Measurements from ENCODE around the gene TMUB2.

The TMUB2 gene

DNA sequence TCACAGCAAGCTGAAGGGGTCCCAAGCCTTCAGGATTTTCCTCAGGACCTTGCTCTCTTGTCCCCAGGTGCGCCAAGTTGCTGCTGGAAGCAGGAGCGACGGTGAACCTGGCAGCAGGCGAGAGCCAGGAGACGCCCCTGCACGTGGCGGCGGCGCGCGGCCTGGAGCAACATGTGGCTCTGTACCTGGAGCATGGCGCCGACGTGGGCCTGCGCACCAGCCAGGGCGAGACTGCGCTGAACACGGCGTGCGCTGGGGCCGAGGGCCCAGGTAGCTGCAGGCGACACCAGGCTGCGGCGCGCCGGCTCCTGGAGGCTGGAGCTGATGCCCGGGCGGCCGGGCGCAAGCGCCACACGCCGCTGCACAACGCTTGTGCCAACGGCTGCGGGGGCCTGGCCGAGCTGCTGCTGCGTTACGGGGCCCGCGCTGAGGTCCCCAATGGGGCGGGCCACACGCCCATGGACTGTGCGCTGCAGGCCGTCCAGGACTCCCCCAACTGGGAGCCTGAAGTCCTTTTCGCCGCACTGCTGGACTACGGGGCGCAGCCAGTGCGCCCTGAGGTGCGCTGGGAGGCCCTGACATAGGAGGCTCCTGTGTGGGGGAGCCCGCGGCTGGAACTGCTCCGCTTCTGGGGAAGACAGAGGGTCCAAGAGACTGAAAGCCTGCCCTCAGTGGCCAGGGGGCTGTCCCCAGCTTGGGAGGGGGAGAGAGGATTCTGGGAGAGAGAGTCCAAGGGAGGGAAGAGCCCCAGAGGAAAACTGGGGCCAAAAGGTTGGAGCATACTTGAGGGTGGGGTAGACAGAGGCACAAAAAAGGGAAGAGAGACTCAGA lies 9.9 kb upstream of the TMUB2 start:
- no peak for DNase-seq (ENCODE audit: low read depth)

DNA sequence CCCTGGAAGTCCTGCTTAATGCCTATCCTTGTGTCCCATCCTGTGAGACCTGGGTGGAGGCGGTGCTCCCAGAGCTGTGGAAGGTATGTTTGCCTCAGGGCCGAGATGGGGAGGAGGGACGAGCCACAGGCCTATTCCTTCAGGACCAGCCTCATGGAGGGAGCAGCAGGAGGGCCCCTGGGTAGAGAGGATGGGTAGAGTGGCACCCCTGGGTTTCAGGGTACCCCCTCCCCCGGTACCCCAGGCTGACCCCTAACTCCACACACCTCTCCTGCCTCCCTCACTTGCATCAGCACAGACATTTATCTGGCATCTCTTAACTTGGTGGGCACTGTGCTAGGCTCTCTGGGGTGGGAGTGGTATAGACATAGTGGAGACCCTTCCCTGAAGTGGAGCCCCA lies 9.1 kb upstream of the TMUB2 start:
- no peak for DNase-seq (ENCODE audit: low read depth)

DNA sequence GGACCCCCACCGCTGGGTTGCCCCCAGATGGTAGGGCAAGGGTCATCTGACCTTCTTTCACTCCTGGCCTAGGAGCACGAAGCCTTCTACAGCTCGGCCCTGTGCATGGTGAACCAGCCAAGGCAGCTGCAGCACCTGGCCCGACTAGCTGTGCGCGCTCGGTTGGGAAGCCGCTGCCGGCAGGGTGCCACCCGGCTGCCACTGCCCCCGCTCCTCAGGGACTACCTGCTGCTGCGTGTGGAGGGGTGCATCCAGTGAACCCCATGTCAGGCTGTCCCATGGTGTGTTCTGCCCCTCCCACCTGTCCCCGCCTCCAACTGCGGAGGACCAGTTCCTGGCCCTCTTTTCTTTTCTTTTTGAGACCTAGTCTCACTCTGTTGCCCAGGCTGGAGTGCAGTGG lies 8.6 kb upstream of the TMUB2 start:
- DNase-seq (ENCODE audit: low read depth), result no peak

DNA sequence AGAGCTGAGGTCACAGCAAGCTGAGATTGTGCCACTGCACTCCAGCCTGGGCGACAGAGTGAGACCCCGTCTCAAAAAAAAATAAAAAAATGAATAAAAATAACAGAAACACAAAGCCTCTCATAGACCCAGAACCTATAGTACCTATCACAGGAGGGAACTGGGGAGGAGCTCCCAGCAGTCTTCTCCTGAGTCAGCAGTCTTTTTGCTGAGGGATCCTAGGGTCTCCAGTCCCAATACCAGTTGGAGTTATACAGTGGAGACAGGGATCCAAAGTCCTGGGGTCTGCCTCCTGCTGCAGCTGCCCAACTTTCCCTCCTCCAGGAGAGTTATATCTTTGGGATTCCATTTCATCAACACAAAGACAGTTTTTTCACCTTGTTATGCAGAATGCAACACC lies 3.7 kb upstream of the TMUB2 start:
- DNase-seq (ENCODE audit: low read depth), result no peak

DNA sequence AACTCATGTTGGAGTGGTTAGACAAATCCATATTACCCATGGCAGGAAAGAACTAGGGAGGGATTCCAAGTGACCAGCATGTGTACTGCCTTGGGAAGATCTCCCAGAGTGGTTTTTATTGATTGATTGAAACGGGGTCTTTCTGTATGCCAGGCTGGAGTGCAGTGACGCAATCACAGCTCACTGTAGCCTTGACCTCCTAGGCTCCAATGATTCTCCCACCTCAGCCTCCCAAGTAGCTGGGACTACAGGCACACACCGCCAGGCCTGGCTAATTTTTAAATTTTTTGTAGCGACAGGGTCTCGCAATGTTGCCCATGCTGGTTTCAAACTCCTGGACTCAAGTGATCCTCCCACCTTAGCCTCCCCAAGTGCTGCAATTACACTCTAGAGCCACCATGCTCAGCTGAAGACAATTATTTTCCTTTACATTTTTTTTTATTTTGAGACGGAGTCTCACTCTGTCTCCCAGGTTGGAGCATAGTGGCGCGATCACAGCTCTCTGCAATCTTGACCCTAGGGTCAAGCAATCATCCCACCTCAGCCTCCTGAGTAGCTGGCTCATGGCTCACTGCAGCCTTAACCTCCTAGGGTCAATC lies 2.5 kb upstream of the TMUB2 start:
- no peak for DNase-seq (ENCODE audit: low read depth)

DNA sequence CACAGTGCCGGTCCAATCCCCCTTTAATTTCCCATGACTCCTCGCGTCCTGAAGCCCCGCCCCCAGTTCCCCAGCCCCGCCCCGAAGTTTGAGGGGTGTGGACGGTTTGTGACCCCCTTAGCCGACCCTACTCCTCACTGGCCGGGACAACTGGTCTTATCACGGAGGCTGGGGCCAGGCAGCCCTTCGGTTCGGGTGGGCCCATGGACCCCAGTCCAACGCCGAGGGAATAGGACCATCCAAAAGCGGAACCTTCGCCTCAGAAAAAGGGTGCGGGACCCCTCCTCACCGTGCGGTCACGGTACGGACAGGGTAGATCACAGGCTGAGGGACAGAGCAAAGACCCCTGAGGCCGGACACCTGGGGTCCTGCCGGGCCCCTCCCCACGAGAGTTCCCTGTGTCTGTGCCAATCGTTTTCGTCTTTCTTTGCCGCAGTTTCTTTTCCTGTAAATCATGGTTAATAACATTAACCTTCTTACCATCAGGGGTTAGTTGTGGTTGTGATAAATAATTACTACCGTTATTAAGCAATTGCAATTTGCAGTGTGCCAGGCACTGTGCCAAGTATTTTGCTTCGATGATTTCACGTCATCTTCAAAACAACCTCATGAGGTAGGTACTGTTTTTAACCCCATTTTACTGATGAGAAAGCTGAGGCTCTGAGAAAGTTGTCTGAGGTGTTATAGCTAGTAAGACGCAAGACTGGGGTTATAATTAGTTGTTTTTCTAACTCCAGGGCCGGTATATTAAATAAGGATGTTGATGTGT lies 543 bp downstream of the TMUB2 start:
- no peak for DNase-seq (ENCODE audit: low read depth)

DNA sequence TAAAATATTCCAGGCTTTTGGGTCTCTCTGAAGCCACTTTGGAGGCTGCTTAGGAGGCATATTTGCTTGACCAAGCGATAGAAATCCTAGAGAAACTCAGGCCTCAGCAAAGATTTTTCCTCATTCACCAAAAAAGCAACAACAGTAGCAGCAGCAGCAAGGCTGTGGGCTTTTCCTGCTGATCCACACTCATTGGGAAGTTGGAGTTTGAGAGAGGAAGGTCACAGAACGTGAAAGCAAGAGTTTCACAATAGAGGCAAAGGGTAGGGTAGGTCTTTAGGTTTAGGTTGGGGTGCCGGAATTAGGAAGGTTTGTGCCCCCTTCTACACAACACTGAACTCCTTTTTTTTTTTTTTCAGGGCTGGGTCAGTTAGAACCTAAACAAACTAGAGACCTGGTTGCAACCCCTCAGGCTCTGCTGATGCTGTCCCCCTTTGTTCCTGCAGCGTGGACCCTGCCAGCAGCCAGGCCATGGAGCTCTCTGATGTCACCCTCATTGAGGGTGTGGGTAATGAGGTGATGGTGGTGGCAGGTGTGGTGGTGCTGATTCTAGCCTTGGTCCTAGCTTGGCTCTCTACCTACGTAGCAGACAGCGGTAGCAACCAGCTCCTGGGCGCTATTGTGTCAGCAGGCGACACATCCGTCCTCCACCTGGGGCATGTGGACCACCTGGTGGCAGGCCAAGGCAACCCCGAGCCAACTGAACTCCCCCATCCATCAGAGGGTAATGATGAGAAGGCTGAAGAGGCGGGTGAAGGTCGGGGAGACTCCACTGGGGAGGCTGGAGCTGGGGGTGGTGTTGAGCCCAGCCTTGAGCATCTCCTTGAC lies 2.0 kb downstream of the TMUB2 start:
- no peak for DNase-seq (ENCODE audit: low read depth)

DNA sequence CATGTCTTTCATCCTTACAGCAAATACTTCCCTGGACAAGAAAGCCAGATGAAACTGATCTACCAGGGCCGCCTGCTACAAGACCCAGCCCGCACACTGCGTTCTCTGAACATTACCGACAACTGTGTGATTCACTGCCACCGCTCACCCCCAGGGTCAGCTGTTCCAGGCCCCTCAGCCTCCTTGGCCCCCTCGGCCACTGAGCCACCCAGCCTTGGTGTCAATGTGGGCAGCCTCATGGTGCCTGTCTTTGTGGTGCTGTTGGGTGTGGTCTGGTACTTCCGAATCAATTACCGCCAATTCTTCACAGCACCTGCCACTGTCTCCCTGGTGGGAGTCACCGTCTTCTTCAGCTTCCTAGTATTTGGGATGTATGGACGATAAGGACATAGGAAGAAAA lies 3.7 kb downstream of the TMUB2 start:
- no peak for DNase-seq (ENCODE audit: low read depth)

DNA sequence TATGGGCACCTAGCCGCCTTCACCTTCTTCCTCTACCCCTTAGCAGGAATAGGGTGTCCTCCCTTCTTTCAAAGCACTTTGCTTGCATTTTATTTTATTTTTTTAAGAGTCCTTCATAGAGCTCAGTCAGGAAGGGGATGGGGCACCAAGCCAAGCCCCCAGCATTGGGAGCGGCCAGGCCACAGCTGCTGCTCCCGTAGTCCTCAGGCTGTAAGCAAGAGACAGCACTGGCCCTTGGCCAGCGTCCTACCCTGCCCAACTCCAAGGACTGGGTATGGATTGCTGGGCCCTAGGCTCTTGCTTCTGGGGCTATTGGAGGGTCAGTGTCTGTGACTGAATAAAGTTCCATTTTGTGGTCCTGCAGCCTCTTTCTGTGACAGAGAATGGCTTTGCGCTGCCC lies 4.6 kb downstream of the TMUB2 start:
- no peak for DNase-seq (ENCODE audit: low read depth)

DNA sequence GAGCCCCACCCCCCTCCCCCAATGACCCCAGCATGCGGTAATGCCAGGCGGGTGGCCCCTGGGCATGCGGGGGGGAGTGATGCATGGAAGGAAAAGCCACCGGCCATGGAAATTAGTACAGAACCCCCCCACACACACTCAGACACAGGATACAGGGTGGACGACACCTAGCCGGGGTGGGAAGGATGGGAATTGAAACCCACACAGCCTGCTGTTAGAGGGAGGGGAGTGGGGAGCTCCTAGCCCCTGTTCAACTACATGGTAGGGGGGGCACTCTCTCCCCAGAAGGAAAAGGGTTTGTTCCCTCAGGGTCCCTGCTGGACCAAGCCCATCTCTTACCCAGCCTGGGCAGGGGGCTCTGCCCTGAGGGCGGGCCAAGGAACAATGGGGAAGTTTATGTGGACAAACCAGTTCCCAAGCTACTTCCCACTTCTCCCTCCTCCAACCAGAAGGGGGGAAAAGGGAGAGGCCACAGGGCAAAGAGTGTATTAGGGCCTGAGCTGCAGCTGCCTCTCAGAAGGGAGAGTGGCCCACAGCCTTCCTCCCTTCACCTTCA lies 5.2 kb downstream of the TMUB2 start:
- no peak for DNase-seq (ENCODE audit: low read depth)

DNA sequence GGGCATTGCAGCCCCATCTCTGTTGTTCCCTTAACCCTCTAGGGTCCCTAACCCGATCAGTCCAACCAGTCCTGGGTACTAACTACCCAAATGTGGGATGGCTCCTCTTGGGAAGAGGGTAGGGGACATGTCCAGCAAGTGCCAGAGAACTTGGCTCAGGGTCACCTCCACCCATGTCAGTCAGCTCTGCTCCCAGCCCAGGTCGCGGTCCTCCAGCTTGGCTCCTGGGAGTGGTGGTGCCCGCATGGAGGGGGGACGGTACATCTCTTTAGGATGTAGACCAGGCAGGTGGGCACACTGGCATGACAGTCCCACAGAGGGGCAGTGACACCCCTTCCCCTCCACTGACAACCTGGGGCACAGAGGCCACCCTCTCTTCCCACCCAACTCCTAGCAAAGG lies 6.0 kb downstream of the TMUB2 start:
- no peak for DNase-seq (ENCODE audit: low read depth)

DNA sequence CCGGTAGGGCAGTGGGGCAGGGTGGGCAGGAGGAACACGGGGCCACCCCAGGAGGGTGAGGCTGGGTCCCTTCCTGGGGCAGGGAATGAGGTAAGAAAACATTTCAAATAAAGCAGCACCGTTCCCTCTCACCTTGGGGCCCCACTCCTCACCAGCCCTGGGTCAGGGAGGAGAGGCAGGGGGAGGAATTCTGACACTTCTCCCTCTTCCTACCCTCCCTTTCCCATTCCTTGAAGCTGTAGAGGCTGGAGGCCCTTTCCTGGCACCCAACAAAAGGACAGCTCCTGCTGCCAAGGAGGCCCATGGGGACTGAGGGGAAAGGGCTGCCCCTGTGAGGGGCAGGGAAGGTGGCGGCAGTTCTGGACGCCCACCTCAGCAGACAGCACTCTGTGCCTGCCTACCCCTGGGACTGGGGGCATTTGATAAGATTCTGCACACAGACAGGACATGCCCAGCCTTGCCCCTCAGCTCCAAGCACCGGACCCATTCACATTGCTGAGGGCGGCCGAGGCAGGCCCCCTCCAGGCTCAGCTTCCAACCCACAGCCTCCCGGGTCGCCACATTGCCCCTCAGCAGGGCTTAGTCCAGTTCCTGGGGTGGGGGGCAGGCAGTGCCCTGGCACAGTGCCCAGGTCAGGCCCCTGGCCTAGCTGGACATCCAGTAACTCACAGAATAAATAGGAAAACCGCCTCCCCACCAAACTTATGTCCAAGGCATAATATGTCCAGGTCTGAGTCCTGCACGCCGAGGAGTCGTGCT lies 6.7 kb downstream of the TMUB2 start:
- DNase-seq (ENCODE audit: low read depth), result no peak

DNA sequence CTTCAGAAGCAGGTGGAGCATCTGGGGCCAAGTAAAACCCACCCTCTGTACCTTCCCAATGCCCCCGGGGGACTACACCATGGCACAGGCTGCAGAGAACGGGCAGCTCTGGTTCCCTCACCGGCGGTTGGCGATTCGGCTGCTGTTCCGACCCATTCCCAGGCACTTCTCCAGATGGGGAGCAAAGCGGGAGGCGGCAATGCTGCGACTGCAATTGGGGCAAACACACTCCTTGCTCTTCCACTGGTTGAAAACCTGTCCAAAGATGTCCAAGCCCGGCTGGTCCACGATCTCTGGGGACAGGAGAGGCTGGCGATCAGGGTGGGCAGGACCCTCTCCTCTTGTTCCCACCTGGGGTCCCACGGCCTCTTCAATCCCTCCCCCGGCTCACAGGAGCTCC lies 10.3 kb downstream of the TMUB2 start:
- DNase-seq (ENCODE audit: low read depth), result no peak

DNA sequence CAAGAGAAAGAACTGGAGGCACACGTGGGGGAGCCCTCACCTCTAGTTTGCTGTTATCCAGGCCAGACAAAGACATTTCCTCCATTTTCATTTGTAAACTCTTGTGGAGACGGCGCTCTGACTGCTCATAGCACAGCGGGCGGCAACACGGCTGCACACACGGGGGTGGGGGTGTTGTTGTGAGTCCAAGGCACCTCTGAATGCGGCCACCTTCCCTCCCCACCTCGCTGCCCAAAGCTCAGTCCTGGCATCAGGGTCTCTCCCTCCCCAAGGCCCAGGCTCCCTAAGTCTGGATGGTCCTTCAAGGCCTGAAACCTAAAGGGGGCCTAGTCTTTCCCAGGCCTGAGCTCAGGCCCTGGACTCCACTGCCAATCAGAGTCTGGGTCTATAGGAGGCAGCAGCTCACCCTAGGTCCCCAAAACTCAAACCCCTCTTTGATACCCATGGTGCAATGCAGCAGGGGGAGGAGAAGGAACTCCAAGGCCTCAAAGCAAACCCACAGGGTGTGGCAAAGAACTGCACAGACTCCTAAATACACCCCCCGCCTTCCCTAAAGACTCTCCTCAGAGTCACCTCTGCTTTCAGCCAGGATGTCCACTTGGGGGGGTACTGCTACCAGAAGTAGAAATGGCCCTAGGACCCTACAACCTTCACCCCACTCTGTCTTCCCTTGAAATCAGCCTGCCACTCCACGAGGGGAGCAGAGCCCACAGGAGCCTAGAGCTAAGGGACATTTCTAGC lies 11.4 kb downstream of the TMUB2 start:
- no peak for DNase-seq (ENCODE audit: low read depth)

DNA sequence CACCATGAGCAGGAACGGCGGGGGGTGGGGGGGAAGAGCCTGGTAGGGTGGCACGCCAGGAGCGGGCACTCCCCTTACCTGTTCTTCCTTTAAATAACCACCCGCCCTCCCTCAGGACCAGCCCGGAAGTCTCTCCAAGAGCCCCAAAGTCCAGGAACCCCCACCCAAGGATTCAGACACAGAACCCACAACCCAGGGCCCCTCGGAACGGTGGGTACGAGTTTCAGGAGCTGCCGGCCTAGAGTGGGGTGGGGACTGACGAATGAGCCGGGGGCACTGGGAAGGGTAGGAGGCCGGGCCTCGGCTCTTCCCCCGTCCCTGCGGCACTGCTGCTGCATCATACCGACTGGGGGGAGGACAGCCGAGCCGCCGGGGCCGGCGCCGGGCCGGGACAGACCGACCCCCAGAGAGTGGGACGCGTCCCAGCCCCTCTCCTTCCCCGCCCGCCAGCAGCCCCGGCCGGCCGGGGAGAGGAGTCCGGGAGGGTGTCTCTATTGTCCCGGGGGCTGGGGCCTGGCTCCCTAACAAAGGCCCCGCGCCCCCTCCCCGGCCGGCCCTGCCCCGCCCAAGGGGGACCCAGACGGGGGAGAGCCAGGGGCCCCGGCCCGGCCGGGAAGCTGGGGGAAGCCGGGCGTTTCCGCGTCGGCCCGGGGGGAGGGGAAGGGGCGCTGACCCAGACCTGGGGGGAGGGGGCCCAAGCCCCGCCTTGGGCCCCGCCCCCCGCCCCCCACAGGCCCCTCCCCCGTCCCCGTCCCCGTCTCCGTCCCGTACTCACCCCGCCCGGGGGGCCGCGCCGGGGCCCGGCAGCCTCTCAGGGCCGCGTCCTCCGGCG lies 12.2 kb downstream of the TMUB2 start:
- DNase-seq (ENCODE audit: low read depth), result peak; percentile 35

DNA sequence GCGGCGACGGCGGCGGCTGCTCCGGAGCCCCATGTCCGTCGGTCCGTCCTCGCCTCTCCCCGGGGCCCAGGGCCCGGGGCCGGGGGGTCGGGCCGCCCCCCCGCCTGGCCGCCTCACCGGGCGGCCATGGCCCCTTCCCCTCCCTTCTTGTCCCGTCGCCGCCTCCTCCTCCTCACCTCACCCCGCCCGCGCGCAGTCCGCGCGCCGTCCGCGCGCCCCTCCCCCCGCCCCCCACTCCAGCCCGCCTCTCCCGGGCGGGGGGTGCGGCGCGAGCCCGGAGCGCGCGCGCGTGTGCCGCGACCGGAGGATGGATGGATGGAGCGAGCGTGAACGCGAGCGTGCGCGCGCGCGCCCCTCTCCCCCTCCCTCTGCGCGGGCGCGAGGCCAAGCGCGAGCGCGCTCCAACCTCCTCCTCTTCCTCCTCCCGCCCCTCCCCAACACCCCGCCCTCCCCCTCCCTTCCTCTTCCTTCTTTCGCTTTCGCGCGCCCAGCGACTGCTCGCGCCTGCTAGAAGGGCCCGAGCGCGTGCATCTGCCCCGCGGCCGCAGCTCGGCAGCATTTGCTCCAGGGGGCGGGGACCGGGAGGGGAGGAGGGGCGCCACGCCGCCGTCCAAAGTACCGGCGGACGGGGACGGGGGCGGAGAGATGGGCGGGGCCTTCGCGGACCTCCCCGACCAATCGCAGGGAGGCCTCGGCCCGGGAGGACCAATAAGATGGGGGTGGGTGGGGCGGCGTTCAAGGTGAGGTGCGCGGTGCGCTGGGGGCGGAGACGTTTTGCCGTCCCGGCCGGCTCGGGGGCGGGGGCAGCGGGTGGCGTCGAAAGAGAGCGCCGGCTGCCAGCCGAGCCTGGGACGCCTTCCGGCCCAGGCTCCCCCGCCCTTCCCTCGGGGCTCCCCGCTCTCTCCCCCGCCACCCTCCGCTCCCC lies 13.0 kb downstream of the TMUB2 start, which contains the start of gene ATXN7L3:
Gene ATXN7L3, minus strand, starts transcription at position 332 of the 925 bp plus-strand sequence. CDS start 1,814 bp downstream, outside the sequence.
- DNase-seq (ENCODE audit: low read depth), result peak; percentile 100

DNA sequence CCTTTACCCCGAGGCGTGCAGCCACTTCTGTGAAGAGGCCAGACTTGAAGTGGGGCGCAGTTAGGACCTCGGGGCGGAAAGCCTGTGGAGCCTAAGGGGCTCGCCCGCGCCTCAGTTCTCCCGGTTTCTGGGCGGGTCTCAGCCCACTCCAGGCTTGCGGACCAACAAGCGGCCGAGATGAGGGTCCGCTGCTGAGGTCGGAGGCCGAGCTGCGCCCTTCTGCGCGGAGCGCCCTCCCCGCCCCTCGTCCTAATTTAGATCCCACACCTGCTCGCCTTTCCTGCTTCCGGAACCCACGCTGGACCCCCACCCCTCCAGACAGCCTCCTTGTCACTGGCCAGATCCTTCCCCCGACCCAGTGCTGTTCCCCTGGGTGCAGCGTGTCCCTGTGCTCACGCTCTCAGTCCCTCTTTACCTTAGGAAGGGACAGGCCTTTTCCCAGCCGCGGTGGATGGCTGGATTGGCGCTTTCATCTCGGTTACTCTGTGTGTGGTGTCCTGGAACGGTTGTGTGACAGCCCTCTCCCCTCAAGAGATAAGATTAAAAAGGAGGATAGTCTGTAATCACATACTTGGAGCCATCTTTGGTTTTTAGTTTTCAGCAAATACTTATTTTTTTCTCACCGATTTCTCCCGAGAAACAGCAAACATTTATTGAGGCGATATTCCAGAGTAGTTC lies 13.8 kb downstream of the TMUB2 start:
- DNase-seq (ENCODE audit: low read depth), result no peak

DNA sequence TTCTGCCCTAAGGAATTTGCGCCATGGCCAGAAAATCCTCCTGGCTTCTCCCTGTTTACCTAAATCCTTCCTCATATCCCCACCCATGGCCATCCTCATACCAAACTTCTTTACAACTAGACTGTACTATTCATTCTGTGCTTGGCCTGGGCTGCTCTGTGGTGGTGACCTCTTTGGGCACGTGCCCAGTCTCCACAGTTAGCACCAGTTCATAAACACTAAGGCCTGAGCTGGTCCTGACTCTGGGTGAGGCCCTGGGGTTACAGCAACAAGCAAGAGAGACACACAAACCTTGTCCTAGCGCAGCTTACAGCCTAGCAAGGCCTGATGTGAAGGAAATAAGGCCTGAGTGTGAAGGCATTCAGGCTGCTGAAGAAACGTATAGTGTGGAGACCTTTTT lies 16.0 kb downstream of the TMUB2 start:
- no peak for DNase-seq (ENCODE audit: low read depth)

Data from stimulated activated CD8-positive, alpha-beta memory T cell treated with anti-CD3 and anti-CD28 coated beads, Interleukin-4, amount 100 ng/mL, for 24 hours (primary cell).